Parathyroid adenoma (tissue), 2 donors: Measurements from ENCODE around the gene AGBL4.

Experiments
- H2AFZ ChIP-seq: fragments of 300-600 bp; sonication (generic); one replicate; pipeline ENCODE4 v1.7.0; 2017; ENCODE audit warnings: antibody characterized with exemption, mild to moderate bottlenecking
- H3K27ac ChIP-seq: fragments of 300-600 bp; sonication (generic); one replicate; pipeline ENCODE4 v1.7.0; 2017
- H3K27me3 ChIP-seq: fragments of 300-600 bp; sonication (generic); one replicate; pipeline ENCODE4 v1.7.0; 2017; ENCODE audit warnings: low read length; ENCODE audit not compliant: control insufficient read depth, insufficient read depth
- H3K36me3 ChIP-seq: fragments of 300-600 bp; sonication (generic); one replicate; pipeline ENCODE4 v1.7.0; 2017; ENCODE audit warnings: low read length; ENCODE audit not compliant: control insufficient read depth, insufficient read depth
- H3K4me1 ChIP-seq: fragments of 300-600 bp; sonication (generic); one replicate; pipeline ENCODE4 v1.7.0; 2017; ENCODE audit warnings: control low read depth
- H3K4me2 ChIP-seq: fragments of 300-600 bp; sonication (generic); one replicate; pipeline ENCODE4 v1.7.0; 2017; ENCODE audit warnings: low read length
- H3K4me3 ChIP-seq: fragments of 300-600 bp; sonication (generic); one replicate; pipeline ENCODE4 v1.7.0; 2017; ENCODE audit warnings: low read depth, low read length
- H3K79me2 ChIP-seq: fragments of 300-600 bp; sonication (generic); one replicate; pipeline ENCODE4 v1.7.0; 2017; ENCODE audit warnings: control low read depth
- H3K9ac ChIP-seq: fragments of 300-600 bp; sonication (generic); one replicate; pipeline ENCODE4 v1.7.0; 2017; ENCODE audit warnings: mild to moderate bottlenecking
- H3K9me3 ChIP-seq: fragments of 300-600 bp; sonication (generic); one replicate; pipeline ENCODE4 v1.7.0; 2017; ENCODE audit warnings: low read length; ENCODE audit not compliant: control insufficient read depth
- TF ChIP-seq, protein P1 (sequence below): fragments of 300-600 bp; sonication (generic); IDR thresholded peaks from one replicate; pipeline ENCODE4 v1.7.0; 2017; ENCODE audit warnings: antibody characterized with exemption, mild to moderate bottlenecking
- donor health status: primary hyperparathyroidism.

AGBL4 gene

DNA sequence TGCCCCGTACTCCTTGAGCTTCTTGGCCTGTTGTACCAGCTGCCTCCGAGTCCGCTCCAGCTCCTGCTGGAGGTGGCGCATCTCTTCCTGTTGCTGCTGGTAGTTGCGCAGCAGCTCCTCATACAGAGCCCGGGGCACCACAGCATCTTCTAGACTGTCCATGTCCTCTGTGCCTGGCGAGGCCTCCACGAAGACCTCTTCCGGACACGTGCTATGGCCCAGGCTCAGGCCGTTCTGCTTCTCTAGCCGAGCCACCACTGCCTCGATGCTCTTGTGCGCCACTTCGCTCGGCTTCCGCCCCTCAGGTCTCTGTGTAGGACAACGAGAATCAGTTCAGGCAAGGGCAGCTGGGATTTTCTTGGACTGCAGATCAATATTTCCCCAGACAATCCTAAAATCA is 1264.8 kb downstream of the AGBL4 start:
- Histone ChIP-seq H3K4me2 (no peak overlapping the region), H2AFZ (no peak overlapping the region), H3K79me2 (no peaks in the 10 kb centered on the region), H3K9ac (no peak overlapping the region), H3K27me3 (no peaks in the 10 kb centered on the region), H3K4me3 (no peak overlapping the region), H3K27ac (no peak overlapping the region), H3K4me1 (no peaks in the 10 kb centered on the region), H3K9me3 (no peaks in the 10 kb centered on the region), H3K36me3 (no peaks in the 10 kb centered on the region)
- TF ChIP-seq, protein P1, sequence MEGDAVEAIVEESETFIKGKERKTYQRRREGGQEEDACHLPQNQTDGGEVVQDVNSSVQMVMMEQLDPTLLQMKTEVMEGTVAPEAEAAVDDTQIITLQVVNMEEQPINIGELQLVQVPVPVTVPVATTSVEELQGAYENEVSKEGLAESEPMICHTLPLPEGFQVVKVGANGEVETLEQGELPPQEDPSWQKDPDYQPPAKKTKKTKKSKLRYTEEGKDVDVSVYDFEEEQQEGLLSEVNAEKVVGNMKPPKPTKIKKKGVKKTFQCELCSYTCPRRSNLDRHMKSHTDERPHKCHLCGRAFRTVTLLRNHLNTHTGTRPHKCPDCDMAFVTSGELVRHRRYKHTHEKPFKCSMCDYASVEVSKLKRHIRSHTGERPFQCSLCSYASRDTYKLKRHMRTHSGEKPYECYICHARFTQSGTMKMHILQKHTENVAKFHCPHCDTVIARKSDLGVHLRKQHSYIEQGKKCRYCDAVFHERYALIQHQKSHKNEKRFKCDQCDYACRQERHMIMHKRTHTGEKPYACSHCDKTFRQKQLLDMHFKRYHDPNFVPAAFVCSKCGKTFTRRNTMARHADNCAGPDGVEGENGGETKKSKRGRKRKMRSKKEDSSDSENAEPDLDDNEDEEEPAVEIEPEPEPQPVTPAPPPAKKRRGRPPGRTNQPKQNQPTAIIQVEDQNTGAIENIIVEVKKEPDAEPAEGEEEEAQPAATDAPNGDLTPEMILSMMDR = no peak

DNA sequence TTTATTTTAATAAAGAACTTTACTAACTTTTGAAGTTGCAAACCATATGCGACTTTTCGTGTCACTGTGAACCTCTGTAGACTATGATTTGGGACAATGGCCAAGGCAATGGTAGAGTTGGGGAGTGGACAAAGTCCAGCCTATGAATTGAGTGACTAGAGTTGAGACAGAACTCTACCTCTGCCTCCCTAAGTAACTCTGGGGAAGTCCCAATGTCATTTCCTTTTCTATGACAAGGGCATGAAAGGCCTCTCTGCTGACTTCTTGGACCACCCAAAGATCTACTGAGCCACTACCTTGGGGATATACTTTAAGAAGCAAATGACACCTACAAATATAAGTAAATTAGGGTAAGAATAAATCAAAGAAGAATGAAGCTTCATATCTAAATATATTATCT is 1266.4 kb downstream of the AGBL4 start:
- no peak overlapping the region for H2AFZ ChIP-seq
- no peaks in the 10 kb centered on the region for H3K79me2 ChIP-seq
- no peaks in the 10 kb centered on the region for H3K4me1 ChIP-seq
- H3K36me3 ChIP-seq = no peaks in the 10 kb centered on the region
- H3K4me2 ChIP-seq = no peak overlapping the region
- no peak overlapping the region for H3K4me3 ChIP-seq
- no peak overlapping the region for H3K9ac ChIP-seq
- no peaks in the 10 kb centered on the region for H3K27me3 ChIP-seq
- TF ChIP-seq, protein P1 = no peak
- H3K9me3 ChIP-seq = no peaks in the 10 kb centered on the region
- H3K27ac ChIP-seq = no peak overlapping the region

DNA sequence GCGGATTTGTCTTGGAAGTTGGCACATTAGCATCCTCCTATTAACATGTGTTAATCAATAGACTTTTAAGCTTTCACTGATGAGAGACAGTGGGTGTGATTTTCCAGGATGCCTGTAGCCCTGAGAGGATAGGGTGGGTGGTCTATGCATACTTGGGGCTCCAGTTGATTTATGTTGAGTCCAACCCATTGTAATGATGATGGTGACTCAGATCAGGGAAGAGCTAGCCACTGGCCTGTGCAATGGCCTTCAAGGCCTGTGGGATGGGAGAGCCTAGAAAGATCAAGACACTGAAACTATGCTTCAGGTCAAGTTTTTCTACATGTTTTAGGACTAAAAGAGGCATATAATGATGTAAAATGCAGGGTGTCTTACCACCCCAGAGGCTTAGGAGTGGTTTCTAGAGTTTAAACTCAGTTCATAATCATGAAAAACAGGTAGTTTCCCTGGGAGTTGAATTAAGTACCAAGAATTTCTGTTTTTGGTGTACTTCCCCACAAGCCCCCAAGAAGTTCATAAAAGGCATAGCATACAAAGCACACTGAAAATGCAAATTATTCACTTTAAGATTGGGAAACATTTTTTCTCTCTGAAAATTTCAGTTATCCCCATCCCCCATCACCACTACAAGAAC is 1267.0 kb downstream of the AGBL4 start:
- H3K36me3 ChIP-seq = no peaks in the 10 kb centered on the region
- H3K4me1 ChIP-seq = no peaks in the 10 kb centered on the region
- no peak overlapping the region for H3K27ac ChIP-seq
- H3K9ac ChIP-seq = no peak overlapping the region
- H3K4me3 ChIP-seq = no peak overlapping the region
- no peak overlapping the region for H2AFZ ChIP-seq
- H3K4me2 ChIP-seq = no peak overlapping the region
- H3K79me2 ChIP-seq = no peaks in the 10 kb centered on the region
- H3K9me3 ChIP-seq = no peaks in the 10 kb centered on the region
- TF ChIP-seq, protein P1 = no peak
- no peaks in the 10 kb centered on the region for H3K27me3 ChIP-seq

DNA sequence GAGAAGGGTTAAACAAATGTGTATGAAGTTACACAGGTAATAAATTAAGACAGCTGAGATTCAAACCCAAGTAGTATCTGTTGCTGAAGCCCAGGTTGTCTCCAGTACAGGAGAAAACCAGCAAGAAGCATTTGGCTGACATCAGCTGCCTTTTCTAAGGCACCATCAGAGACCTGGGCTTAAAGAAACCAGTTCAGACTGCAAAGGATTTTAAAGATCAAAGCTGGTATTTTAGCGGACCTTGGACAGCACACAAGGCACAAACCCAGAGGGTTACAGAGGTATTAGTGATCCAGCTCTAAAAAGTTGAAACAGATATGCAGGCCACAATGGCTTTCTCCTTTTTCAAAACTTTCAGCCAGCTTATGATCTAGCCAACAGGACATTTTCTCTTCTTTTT is 1270.5 kb downstream of the AGBL4 start:
- H3K4me3 ChIP-seq = no peak overlapping the region

DNA sequence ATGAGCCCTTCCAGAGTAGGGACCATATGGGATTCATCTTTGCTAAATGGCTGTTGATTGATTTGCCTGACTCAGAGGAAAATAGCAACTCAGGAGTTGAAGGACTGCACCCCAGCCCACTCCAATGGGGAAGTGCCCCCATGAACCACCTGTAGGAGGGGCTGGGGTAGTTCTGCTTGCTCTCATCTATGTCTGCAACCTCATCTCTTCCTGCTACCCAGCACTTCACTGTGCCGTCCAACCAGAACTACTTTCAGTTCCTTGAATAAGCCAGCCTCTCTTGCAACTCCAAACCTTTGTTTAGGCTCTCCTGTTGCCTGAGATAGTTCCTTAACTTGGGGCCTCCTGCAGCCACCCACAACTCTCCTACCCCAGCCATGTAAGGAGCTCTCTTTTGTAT is 1273.6 kb downstream of the AGBL4 start:
- H3K27me3 ChIP-seq = no peaks in the 10 kb centered on the region
- H3K9me3 ChIP-seq = no peaks in the 10 kb centered on the region
- no peak overlapping the region for H3K27ac ChIP-seq
- no peak overlapping the region for H3K9ac ChIP-seq
- no peak overlapping the region for H2AFZ ChIP-seq
- H3K4me1 ChIP-seq = no peaks in the 10 kb centered on the region
- H3K4me2 ChIP-seq = no peak overlapping the region
- no peaks in the 10 kb centered on the region for H3K36me3 ChIP-seq
- H3K79me2 ChIP-seq = no peaks in the 10 kb centered on the region
- no peak overlapping the region for H3K4me3 ChIP-seq
- TF ChIP-seq, protein P1 = no peak

More for the DNA sequence above, 1270.5 kb downstream of the AGBL4 start:
- Histone ChIP-seq H3K4me2 (no peak overlapping the region), H3K4me1 (no peaks in the 10 kb centered on the region), H3K27ac (no peak overlapping the region), H3K36me3 (no peaks in the 10 kb centered on the region), H3K79me2 (no peaks in the 10 kb centered on the region), H3K9me3 (no peaks in the 10 kb centered on the region), H3K9ac (no peak overlapping the region), H2AFZ (no peak overlapping the region), H3K27me3 (no peaks in the 10 kb centered on the region)
- TF ChIP-seq, protein P1 = no peak
